IPS-15b (cell line): ENCODE results near the gene CCT4.
"Not testable (repeated sequence)": the region's sequence is repeated elsewhere in the genome, so short reads cannot be mapped to it uniquely, and the experiment has no call there.

ENCODE experiments used
- H3K27me3 ChIP-seq: one replicate; pipeline ENCODE4 v1.6.1; 2013; ENCODE audit warnings: low read length; ENCODE audit not compliant: control insufficient read depth, insufficient read depth
- H3K36me3 ChIP-seq: one replicate; pipeline ENCODE4 v1.6.1; 2013; ENCODE audit warnings: low read length; ENCODE audit not compliant: control insufficient read depth, insufficient read depth
- H3K4me1 ChIP-seq: one replicate; pipeline ENCODE4 v1.6.1; 2013; ENCODE audit warnings: mild to moderate bottlenecking, low read length; ENCODE audit not compliant: control insufficient read depth, insufficient read depth
- H3K4me3 ChIP-seq: one replicate; pipeline ENCODE4 v1.5.1; 2013; ENCODE audit warnings: low read depth, low read length
- H3K9ac ChIP-seq: one replicate; pipeline ENCODE4 v1.6.1; 2013; ENCODE audit warnings: low read depth, mild to moderate bottlenecking, low read length
- H3K9me3 ChIP-seq: one replicate; pipeline ENCODE4 v1.6.1; 2013; ENCODE audit warnings: mild to moderate bottlenecking, low read length; ENCODE audit not compliant: control insufficient read depth, insufficient read depth

Gene CCT4

GRCh38 chr2:61909116-61909515, 20.7 kb upstream of the CCT4 start:
- no peaks in the 10 kb centered on the region for H3K27me3 ChIP-seq
- no peaks in the 10 kb centered on the region for H3K9me3 ChIP-seq
- H3K4me3 ChIP-seq = no peak overlapping the region
- H3K9ac ChIP-seq = no peak overlapping the region
- H3K4me1 ChIP-seq = no peaks in the 10 kb centered on the region
- no peaks in the 10 kb centered on the region for H3K36me3 ChIP-seq

GRCh38 chr2:61906186-61906470, 17.7 kb upstream of the CCT4 start:
- H3K4me1 ChIP-seq = no peaks in the 10 kb centered on the region
- H3K4me3 ChIP-seq = peak overlapping the region; percentile 97
- no peaks in the 10 kb centered on the region for H3K27me3 ChIP-seq
- peak overlapping the region; percentile 89 for H3K9ac ChIP-seq
- no peaks in the 10 kb centered on the region for H3K36me3 ChIP-seq
- H3K9me3 ChIP-seq = no peaks in the 10 kb centered on the region

- no peaks in the 10 kb centered on the region for H3K9me3 ChIP-seq
- no peaks in the 10 kb centered on the region for H3K27me3 ChIP-seq
- H3K36me3 ChIP-seq = no peaks in the 10 kb centered on the region
- peak within 1 kb of the TSS; percentile 97 for H3K4me3 ChIP-seq
- no peaks in the 10 kb centered on the region for H3K4me1 ChIP-seq
- peak within 1 kb of the TSS; percentile 89 for H3K9ac ChIP-seq
Observed at GRCh38 chr2:61905372-61906185, 17.1 kb upstream of the CCT4 start, which contains the start of gene COMMD1. COMMD1 (plus strand) TSS chr2:61905674; CDS start chr2:61905679, 5 bp downstream.

- no peaks in the 10 kb centered on the region for H3K36me3 ChIP-seq
- H3K9ac ChIP-seq = no peak overlapping the region
- H3K4me1 ChIP-seq = no peaks in the 10 kb centered on the region
- no peak overlapping the region for H3K4me3 ChIP-seq
- no peaks in the 10 kb centered on the region for H3K9me3 ChIP-seq
- no peaks in the 10 kb centered on the region for H3K27me3 ChIP-seq
Observed at GRCh38 chr2:61900281-61900680, 11.8 kb upstream of the CCT4 start.

GRCh38 chr2:61898810-61899209, 10.4 kb upstream of the CCT4 start:
- Histone ChIP-seq H3K27me3 (no peaks in the 10 kb centered on the region), H3K4me3 (no peak overlapping the region), H3K4me1 (no peaks in the 10 kb centered on the region), H3K9me3 (no peaks in the 10 kb centered on the region), H3K9ac (no peak overlapping the region), H3K36me3 (no peaks in the 10 kb centered on the region)

- Histone ChIP-seq H3K9ac (peak overlapping the region; percentile 98), H3K4me1 (peaks cover 2% of the 10 kb centered on the region), H3K36me3 (peaks cover 19% of the 10 kb centered on the region), H3K9me3 (no peaks in the 10 kb centered on the region), H3K4me3 (peak overlapping the region; percentile 64), H3K27me3 (no peaks in the 10 kb centered on the region)
Observed at GRCh38 chr2:61887717-61888266, 664 bp downstream of the CCT4 start.

GRCh38 chr2:61885896-61886603, 2.4 kb downstream of the CCT4 start:
- Histone ChIP-seq H3K4me1 (peaks cover 2% of the 10 kb centered on the region), H3K9ac (no peak overlapping the region), H3K27me3 (no peaks in the 10 kb centered on the region), H3K36me3 (peaks cover 23% of the 10 kb centered on the region), H3K9me3 (no peaks in the 10 kb centered on the region), H3K4me3 (peak overlapping the region; percentile 64)

GRCh38 chr2:61882850-61883249, 5.6 kb downstream of the CCT4 start:
- no peaks in the 10 kb centered on the region for H3K9me3 ChIP-seq
- H3K4me3 ChIP-seq = no peak overlapping the region
- peaks cover 48% of the 10 kb centered on the region for H3K36me3 ChIP-seq

GRCh38 chr2:61879351-61879750, 9.1 kb downstream of the CCT4 start:
- not testable (repeated sequence) for H3K27me3 ChIP-seq, H3K9me3 ChIP-seq, H3K9ac ChIP-seq, H3K4me3 ChIP-seq, H3K4me1 ChIP-seq
- H3K36me3 ChIP-seq = peaks cover 60% of the 10 kb centered on the region

More at GRCh38 chr2:61882850-61883249, 5.6 kb downstream of the CCT4 start:
- H3K4me1 ChIP-seq = peaks cover 2% of the 10 kb centered on the region
- no peaks in the 10 kb centered on the region for H3K27me3 ChIP-seq
- no peak overlapping the region for H3K9ac ChIP-seq

- H3K4me3 ChIP-seq = no peak overlapping the region
- no peaks in the 10 kb centered on the region for H3K4me1 ChIP-seq
- no peaks in the 10 kb centered on the region for H3K27me3 ChIP-seq
- no peak overlapping the region for H3K9ac ChIP-seq
- no peaks in the 10 kb centered on the region for H3K9me3 ChIP-seq
- H3K36me3 ChIP-seq = peaks cover 60% of the 10 kb centered on the region
Observed at GRCh38 chr2:61878761-61879160, 9.7 kb downstream of the CCT4 start.

GRCh38 chr2:61877571-61878245, 10.7 kb downstream of the CCT4 start:
- Histone ChIP-seq H3K4me1 (no peaks in the 10 kb centered on the region), H3K36me3 (peaks cover 58% of the 10 kb centered on the region)

More at GRCh38 chr2:61877571-61878245, 10.7 kb downstream of the CCT4 start:
- Histone ChIP-seq H3K9ac (no peak overlapping the region), H3K27me3 (no peaks in the 10 kb centered on the region), H3K9me3 (no peaks in the 10 kb centered on the region), H3K4me3 (no peak overlapping the region)
